Fibroblast of villous mesenchyme (primary cell): ENCODE measurements around the gene SLC7A10. TPM values are rescaled to one million over a fixed set of nuclear protein-coding genes. Genes with fewer than 3 reads are reported as not detected.
"Not testable (repeated sequence)": the region's sequence is repeated elsewhere in the genome, so short reads cannot be mapped to it uniquely, and the experiment has no call there.

Experiments used
- DNase-seq: peaks from one replicate; pipeline ENCODE4 v3.0.0-alpha.2; 2010; ENCODE audit warnings: low read depth
- H3K4me3 ChIP-seq: 2 replicates; pipeline ENCODE4 v1.5.1; 2011; ENCODE audit warnings: low read depth, mild to moderate bottlenecking, low read length
- total RNA-seq: library from RNA; depleted of rRNA; stranded (reverse); fragments of >200 nt; gene quantifications from 2 replicates; pipeline ENCODE4 v1.2.3, GENCODE V29; 2012
- TF ChIP-seq, protein P1 (sequence below): IDR thresholded peaks from 2 replicates; pipeline ENCODE4 v1.5.1; 2012; ENCODE audit warnings: low read depth, mild to moderate bottlenecking, low read length; ENCODE audit not compliant: insufficient read depth

The SLC7A10 gene
- total RNA-seq, 1 donor: not detected

DNA sequence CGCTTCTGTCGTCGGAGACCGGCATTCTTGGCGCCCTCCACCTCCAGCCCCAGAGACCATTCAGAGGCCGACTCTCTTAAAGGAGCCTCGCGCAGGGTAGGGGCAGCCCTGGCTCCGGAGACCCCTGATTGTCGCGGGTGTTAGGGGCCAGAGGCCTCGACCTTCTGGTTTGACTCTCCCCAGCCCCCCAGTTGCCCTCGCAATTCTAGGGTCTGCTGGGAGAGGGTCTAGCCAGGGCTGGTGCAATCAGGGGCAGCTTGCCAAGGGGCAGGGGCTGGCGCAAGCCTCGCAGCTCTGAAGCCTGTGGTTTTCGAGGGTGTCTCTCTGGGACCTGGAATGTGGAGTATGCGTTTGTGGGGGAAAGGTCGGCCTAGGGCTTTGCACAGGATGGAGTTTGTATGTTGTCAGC, 1.6 kb upstream of the SLC7A10 start:
- TF ChIP-seq, protein P1, sequence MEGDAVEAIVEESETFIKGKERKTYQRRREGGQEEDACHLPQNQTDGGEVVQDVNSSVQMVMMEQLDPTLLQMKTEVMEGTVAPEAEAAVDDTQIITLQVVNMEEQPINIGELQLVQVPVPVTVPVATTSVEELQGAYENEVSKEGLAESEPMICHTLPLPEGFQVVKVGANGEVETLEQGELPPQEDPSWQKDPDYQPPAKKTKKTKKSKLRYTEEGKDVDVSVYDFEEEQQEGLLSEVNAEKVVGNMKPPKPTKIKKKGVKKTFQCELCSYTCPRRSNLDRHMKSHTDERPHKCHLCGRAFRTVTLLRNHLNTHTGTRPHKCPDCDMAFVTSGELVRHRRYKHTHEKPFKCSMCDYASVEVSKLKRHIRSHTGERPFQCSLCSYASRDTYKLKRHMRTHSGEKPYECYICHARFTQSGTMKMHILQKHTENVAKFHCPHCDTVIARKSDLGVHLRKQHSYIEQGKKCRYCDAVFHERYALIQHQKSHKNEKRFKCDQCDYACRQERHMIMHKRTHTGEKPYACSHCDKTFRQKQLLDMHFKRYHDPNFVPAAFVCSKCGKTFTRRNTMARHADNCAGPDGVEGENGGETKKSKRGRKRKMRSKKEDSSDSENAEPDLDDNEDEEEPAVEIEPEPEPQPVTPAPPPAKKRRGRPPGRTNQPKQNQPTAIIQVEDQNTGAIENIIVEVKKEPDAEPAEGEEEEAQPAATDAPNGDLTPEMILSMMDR: no peak
- peak overlapping the region; percentile 42 for H3K4me3 ChIP-seq
- peak; percentile 83 for DNase-seq

GRCh38 chr19:33226550-33227241, 1.0 kb upstream of the SLC7A10 start:
- H3K4me3 ChIP-seq: peak overlapping the region; percentile 42
- DNase-seq: peak; percentile 44
- TF ChIP-seq, protein P1: no peak

DNA sequence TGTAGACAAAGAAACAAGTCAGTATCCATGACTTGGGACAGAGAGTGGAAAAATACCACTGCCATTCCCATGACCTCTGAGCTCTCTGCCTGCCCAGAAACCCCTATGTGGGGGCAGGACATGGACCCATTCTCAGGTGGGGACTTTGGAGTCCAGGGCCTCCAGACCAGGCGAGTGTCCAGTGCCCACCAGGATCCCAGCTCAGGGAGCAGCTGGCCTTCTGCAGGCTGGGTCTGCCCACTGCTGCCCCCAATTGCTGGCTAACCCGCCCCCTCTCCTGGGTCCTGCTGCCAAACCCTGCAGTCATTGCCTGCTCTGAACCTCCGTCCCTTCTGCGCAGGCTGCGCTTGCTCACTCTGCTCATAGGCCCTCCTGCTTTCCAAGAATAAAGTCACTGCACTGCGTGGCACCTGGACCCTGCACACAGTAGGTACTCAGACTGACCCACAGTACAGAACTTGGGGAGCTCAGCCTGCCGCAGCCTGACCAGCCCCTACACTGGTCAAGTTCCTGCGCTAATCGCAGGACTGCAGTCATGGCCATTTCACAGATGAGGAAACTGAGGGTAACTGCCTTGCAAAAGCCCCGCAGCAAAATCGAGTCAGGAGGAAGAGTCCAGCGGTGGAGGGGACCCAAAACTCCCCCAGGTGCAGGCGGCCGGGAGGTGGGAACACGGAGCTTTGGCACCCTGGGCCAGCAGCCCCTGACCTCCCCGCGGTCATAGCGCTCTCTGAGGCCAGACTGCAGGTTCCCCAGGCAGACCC, 774 bp downstream of the SLC7A10 start:
- TF ChIP-seq, protein P1: no peak
- no peak for DNase-seq
- H3K4me3 ChIP-seq: peak overlapping the region; percentile 15

DNA sequence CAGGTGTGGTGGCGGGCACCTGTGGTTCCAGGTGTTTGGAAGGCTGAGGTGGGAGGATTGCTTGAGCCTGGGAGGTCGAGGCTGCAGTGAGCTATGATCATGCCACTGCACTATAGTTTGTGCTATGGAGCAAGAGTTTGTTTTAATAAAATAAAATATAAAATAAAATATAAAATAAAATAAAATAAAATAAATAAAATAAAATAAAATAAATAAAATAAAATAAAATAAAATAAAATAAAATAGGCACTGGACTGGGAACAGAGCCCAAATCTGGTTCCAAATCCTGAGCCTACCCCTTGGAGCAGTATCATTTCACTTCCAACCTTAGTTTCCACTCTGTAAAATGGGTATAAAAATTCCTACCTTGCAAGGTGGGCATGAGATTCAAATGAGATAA, 3.4 kb downstream of the SLC7A10 start:
- H3K4me3 ChIP-seq, DNase-seq: not testable (repeated sequence)

DNA sequence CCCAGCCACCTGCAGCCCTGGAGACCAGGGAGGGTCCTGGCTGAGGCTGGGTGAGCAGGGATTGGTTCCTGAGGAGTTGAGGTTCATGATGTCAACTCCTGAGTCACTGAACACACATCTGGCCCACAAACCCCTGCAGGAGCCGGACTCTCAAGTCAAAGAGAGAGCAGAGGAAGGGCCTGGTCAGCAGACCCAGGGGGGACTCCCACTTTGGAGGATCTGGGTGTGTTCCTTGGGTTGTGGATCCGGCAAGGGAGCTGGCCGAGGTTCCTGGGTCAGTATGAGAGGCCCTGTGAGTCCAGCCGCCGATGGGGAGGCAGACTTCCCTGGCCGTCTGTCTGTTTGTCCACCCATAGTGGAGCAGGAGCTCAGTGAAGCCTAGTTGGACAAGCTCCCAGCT, 4.0 kb downstream of the SLC7A10 start:
- no peak for DNase-seq
- TF ChIP-seq, protein P1: no peak
- no peak overlapping the region for H3K4me3 ChIP-seq

- TF ChIP-seq, protein P1: no peak
- H3K4me3 ChIP-seq: no peak overlapping the region
- DNase-seq: no peak
Observed at GRCh38 chr19:33220735-33221134, 4.9 kb downstream of the SLC7A10 start.

GRCh38 chr19:33220115-33220514, 5.5 kb downstream of the SLC7A10 start:
- TF ChIP-seq, protein P1: no peak
- H3K4me3 ChIP-seq: no peak overlapping the region
- DNase-seq: no peak
